ENCODE results near the gene PDZK1.
"Not testable (repeated sequence)": the region's sequence is repeated elsewhere in the genome, so short reads cannot be mapped to it uniquely, and the experiment has no call there.

PDZK1 gene

GRCh38 chr1:145720878-145721671 lies 13.9 kb upstream of the PDZK1 start:
- Histone ChIP-seq H3K27me3 (ENCODE audit: control insufficient read depth, insufficient read depth, low read length) (no peaks in the 10 kb centered on the region), H3K9me3 (replicated peaks; ENCODE audit: low read length) (no peaks in the 10 kb centered on the region), H3K4me2 (ENCODE audit: low read length) (peak overlapping the region; percentile 93), H3K9ac (ENCODE audit: low read depth, low read length) (peak overlapping the region; percentile 81), H3K4me3 (ENCODE audit: low read length) (peak overlapping the region; percentile 66), H3K36me3 (ENCODE audit: insufficient read depth, low read length) (no peaks in the 10 kb centered on the region), H3K4me1 (ENCODE audit: control insufficient read depth, insufficient read depth, low read length) (peaks cover 18% of the 10 kb centered on the region)

GRCh38 chr1:145720556-145720877 lies 13.3 kb upstream of the PDZK1 start:
- Histone ChIP-seq H3K4me2 (ENCODE audit: low read length) (peak overlapping the region; percentile 93), H3K9me3 (replicated peaks; ENCODE audit: low read length) (no peaks in the 10 kb centered on the region), H3K36me3 (ENCODE audit: insufficient read depth, low read length) (no peaks in the 10 kb centered on the region), H3K4me1 (ENCODE audit: control insufficient read depth, insufficient read depth, low read length) (peaks cover 18% of the 10 kb centered on the region), H3K4me3 (ENCODE audit: low read length) (peak overlapping the region; percentile 66), H3K27me3 (ENCODE audit: control insufficient read depth, insufficient read depth, low read length) (no peaks in the 10 kb centered on the region), H3K9ac (ENCODE audit: low read depth, low read length) (peak overlapping the region; percentile 81)

- Histone ChIP-seq H3K4me3 (ENCODE audit: low read length) (no peak within 1 kb of the TSS), H3K9ac (ENCODE audit: low read depth, low read length) (peak within 1 kb of the TSS; percentile 43), H3K4me2 (ENCODE audit: low read length) (peak within 1 kb of the TSS; percentile 93), H3K36me3 (ENCODE audit: insufficient read depth, low read length) (no peaks in the 10 kb centered on the region), H3K27me3 (ENCODE audit: control insufficient read depth, insufficient read depth, low read length) (no peaks in the 10 kb centered on the region), H3K4me1 (ENCODE audit: control insufficient read depth, insufficient read depth, low read length) (peaks cover 18% of the 10 kb centered on the region), H3K9me3 (replicated peaks; ENCODE audit: low read length) (no peaks in the 10 kb centered on the region)
Observed at GRCh38 chr1:145719230-145720079, 12.3 kb upstream of the PDZK1 start, which contains the start of gene CD160. TSS of gene CD160 (plus strand) at chr1:145719499. CDS start at chr1:145728328, 8,829 bp downstream.

GRCh38 chr1:145718465-145718864 lies 11.3 kb upstream of the PDZK1 start:
- H3K4me1 ChIP-seq (ENCODE audit: control insufficient read depth, insufficient read depth, low read length): peaks cover 18% of the 10 kb centered on the region
- H3K9ac ChIP-seq (ENCODE audit: low read depth, low read length): not testable (repeated sequence)

GRCh38 chr1:145717833-145718232 lies 10.7 kb upstream of the PDZK1 start:
- Histone ChIP-seq H3K36me3 (ENCODE audit: insufficient read depth, low read length) (no peaks in the 10 kb centered on the region), H3K9me3 (replicated peaks; ENCODE audit: low read length) (no peaks in the 10 kb centered on the region), H3K4me1 (ENCODE audit: control insufficient read depth, insufficient read depth, low read length) (peaks cover 18% of the 10 kb centered on the region), H3K4me3 (ENCODE audit: low read length) (no peak overlapping the region), H3K9ac (ENCODE audit: low read depth, low read length) (no peak overlapping the region), H3K27me3 (ENCODE audit: control insufficient read depth, insufficient read depth, low read length) (no peaks in the 10 kb centered on the region), H3K4me2 (ENCODE audit: low read length) (no peak overlapping the region)

More at GRCh38 chr1:145718465-145718864, 11.3 kb upstream of the PDZK1 start:
- not testable (repeated sequence) for H3K4me2 ChIP-seq (ENCODE audit: low read length); H3K9me3 ChIP-seq (replicated peaks; ENCODE audit: low read length); H3K27me3 ChIP-seq (ENCODE audit: control insufficient read depth, insufficient read depth, low read length); H3K36me3 ChIP-seq (ENCODE audit: insufficient read depth, low read length); H3K4me3 ChIP-seq (ENCODE audit: low read length)

- Histone ChIP-seq H3K9ac (ENCODE audit: low read depth, low read length) (no peak overlapping the region), H3K4me3 (ENCODE audit: low read length) (no peak overlapping the region), H3K4me2 (ENCODE audit: low read length) (no peak overlapping the region), H3K27me3 (ENCODE audit: control insufficient read depth, insufficient read depth, low read length) (no peaks in the 10 kb centered on the region), H3K36me3 (ENCODE audit: insufficient read depth, low read length) (no peaks in the 10 kb centered on the region), H3K4me1 (ENCODE audit: control insufficient read depth, insufficient read depth, low read length) (peaks cover 17% of the 10 kb centered on the region), H3K9me3 (replicated peaks; ENCODE audit: low read length) (no peaks in the 10 kb centered on the region)
Observed at GRCh38 chr1:145716641-145717345, 9.6 kb upstream of the PDZK1 start.

GRCh38 chr1:145714524-145715111 lies 7.5 kb upstream of the PDZK1 start:
- Histone ChIP-seq H3K9me3 (replicated peaks; ENCODE audit: low read length) (no peaks in the 10 kb centered on the region), H3K4me2 (ENCODE audit: low read length) (no peak overlapping the region), H3K36me3 (ENCODE audit: insufficient read depth, low read length) (no peaks in the 10 kb centered on the region), H3K4me1 (ENCODE audit: control insufficient read depth, insufficient read depth, low read length) (no peaks in the 10 kb centered on the region), H3K27me3 (ENCODE audit: control insufficient read depth, insufficient read depth, low read length) (no peaks in the 10 kb centered on the region), H3K4me3 (ENCODE audit: low read length) (no peak overlapping the region), H3K9ac (ENCODE audit: low read depth, low read length) (no peak overlapping the region)

- Histone ChIP-seq H3K27me3 (ENCODE audit: control insufficient read depth, insufficient read depth, low read length) (no peaks in the 10 kb centered on the region), H3K36me3 (ENCODE audit: insufficient read depth, low read length) (no peaks in the 10 kb centered on the region), H3K9me3 (replicated peaks; ENCODE audit: low read length) (no peaks in the 10 kb centered on the region), H3K4me2 (ENCODE audit: low read length) (no peak overlapping the region), H3K4me1 (ENCODE audit: control insufficient read depth, insufficient read depth, low read length) (peaks cover 13% of the 10 kb centered on the region), H3K4me3 (ENCODE audit: low read length) (no peak overlapping the region), H3K9ac (ENCODE audit: low read depth, low read length) (no peak overlapping the region)
Observed at GRCh38 chr1:145711213-145711651, 4.1 kb upstream of the PDZK1 start.

GRCh38 chr1:145710291-145711027 lies 3.3 kb upstream of the PDZK1 start:
- no peak overlapping the region for H3K9ac ChIP-seq (ENCODE audit: low read depth, low read length)
- no peaks in the 10 kb centered on the region for H3K27me3 ChIP-seq (ENCODE audit: control insufficient read depth, insufficient read depth, low read length)
- peaks cover 20% of the 10 kb centered on the region for H3K4me1 ChIP-seq (ENCODE audit: control insufficient read depth, insufficient read depth, low read length)
- H3K4me2 ChIP-seq (ENCODE audit: low read length): no peak overlapping the region
- H3K4me3 ChIP-seq (ENCODE audit: low read length): no peak overlapping the region
- no peaks in the 10 kb centered on the region for H3K36me3 ChIP-seq (ENCODE audit: insufficient read depth, low read length)
- H3K9me3 ChIP-seq (replicated peaks; ENCODE audit: low read length): no peaks in the 10 kb centered on the region

- H3K4me1 ChIP-seq (ENCODE audit: control insufficient read depth, insufficient read depth, low read length): peaks cover 20% of the 10 kb centered on the region
- no peaks in the 10 kb centered on the region for H3K27me3 ChIP-seq (ENCODE audit: control insufficient read depth, insufficient read depth, low read length)
- no peaks in the 10 kb centered on the region for H3K36me3 ChIP-seq (ENCODE audit: insufficient read depth, low read length)
- no peak overlapping the region for H3K9ac ChIP-seq (ENCODE audit: low read depth, low read length)
- H3K4me2 ChIP-seq (ENCODE audit: low read length): no peak overlapping the region
- no peaks in the 10 kb centered on the region for H3K9me3 ChIP-seq (replicated peaks; ENCODE audit: low read length)
- H3K4me3 ChIP-seq (ENCODE audit: low read length): no peak overlapping the region
Observed at GRCh38 chr1:145708063-145708462, 895 bp upstream of the PDZK1 start.
